ENCODE results near the gene ABCA3.

ABCA3 gene

GRCh38 chr16:2233872-2234812, 106.4 kb downstream of the ABCA3 start:
- no peak for DNase-seq

GRCh38 chr16:2233046-2233775, 107.3 kb downstream of the ABCA3 start:
- no peak for DNase-seq

GRCh38 chr16:2232094-2232990, 108.2 kb downstream of the ABCA3 start:
- DNase-seq, result no peak

- DNase-seq, result no peak
Measured at GRCh38 chr16:2231016-2231931, 109.3 kb downstream of the ABCA3 start.

DNA sequence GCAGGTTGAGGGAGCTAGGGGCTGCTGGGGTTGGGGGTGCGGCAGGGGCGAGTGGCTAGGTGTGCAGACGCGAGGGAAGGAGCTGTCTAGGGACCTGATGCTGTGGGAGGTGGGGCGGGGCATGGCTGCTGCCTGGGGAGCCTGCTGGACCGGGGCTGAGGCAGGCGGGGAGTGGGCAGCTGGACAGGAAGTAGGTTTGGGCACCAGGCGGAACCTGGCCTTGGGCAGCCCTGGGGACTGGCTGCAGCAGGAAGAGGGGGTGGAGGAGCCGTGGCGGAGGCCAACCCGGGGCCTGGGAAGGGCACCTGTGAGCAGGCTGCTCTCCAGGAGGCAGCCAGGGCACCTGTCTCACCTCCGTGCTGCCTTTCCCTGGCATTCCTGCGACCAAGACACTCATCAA, 110.2 kb downstream of the ABCA3 start:
- no peak for DNase-seq

GRCh38 chr16:2229632-2230250, 110.8 kb downstream of the ABCA3 start:
- no peak for DNase-seq

- no peak for DNase-seq
Measured at GRCh38 chr16:2229091-2229490, 111.4 kb downstream of the ABCA3 start.

GRCh38 chr16:2228161-2228824, 112.2 kb downstream of the ABCA3 start:
- no peak for DNase-seq

- DNase-seq, result no peak
Measured at GRCh38 chr16:2226918-2227317, 113.6 kb downstream of the ABCA3 start.

DNA sequence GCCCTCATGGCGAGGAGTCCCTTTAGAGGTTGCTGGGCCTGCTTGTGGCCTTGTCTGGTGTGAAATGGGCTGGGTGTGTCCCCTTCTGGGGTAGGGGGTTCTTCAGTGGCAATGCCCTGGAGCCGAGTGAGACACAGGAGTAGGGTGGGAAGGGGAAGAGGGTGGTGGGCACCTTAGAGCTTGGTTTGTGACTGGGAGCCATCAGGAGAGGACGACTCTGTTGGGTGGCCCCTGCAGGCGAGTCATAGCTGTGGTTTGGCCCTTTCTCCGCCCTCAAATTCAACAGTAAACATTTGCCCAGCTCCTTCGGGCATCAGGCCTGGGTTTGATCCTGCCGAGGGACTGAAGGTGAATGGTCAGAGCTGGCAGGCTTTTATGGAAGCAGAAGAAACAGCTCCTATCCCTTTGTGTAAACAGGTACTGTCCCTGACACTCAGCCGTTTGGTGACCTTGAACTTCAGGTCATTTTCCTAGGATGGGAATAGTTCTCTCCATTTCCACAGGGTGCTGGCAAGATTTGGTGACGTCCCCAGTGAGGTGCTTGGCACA, 114.2 kb downstream of the ABCA3 start:
- DNase-seq, result no peak

Data from islet precursor cell (in vitro differentiated cells).